Measurements from ENCODE around the gene CACYBP.
A peak's percentile ranks its signal among the peaks of the same experiment; 100 is the strongest.
"Not testable (repeated sequence)": the region's sequence is repeated elsewhere in the genome, so short reads cannot be mapped to it uniquely, and the experiment has no call there.

CACYBP gene

DNA sequence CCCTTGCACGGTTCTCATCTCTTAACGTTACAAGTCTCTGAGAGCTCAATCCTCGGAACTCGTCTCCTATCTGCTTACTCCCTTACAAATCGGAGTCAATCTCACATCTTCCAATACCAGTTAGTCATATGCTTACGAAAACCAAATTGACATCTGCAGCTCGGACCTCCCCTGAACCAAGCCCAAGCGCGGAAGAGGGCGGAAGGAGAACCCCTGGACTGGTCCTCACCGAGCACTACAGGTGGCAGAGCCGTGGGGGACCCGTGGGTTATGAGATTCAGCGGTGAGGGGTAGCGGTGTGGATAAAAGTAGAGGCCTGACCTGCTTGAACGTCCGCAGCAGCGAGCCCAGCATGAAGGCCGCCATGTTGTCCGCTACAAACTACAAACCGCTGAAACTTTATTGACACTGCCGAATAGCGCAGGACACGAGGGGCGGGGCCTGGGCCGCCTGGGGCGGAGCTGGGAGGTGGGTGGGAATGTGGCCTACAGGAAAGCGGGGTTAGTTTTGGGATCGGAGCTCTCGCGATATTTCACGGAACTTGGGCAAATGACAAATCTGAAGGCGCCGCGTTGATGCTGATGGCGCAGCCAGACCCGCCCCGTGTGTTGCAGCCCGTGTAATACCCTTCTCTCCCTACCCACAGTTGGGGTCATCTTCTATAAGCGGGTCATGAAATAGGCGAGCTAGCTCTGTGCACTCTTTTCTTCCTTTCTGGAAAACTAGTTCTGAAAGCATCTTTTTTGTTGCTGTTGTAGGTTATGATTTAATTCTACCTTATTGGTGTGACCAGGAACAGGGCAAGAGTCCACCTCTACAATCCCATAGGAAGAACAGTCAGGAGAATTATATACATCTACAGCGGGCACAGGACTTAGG is 23.5 kb downstream of the CACYBP start, which contains the start of gene MRPS14:
TSS of gene MRPS14 (minus strand) at position 383 of the 879 bp plus-strand sequence. CDS start at position 366, 17 bp downstream.
- peak; percentile 98 for DNase-seq (ENCODE audit: low read depth)
- TF ChIP-seq, protein P1, sequence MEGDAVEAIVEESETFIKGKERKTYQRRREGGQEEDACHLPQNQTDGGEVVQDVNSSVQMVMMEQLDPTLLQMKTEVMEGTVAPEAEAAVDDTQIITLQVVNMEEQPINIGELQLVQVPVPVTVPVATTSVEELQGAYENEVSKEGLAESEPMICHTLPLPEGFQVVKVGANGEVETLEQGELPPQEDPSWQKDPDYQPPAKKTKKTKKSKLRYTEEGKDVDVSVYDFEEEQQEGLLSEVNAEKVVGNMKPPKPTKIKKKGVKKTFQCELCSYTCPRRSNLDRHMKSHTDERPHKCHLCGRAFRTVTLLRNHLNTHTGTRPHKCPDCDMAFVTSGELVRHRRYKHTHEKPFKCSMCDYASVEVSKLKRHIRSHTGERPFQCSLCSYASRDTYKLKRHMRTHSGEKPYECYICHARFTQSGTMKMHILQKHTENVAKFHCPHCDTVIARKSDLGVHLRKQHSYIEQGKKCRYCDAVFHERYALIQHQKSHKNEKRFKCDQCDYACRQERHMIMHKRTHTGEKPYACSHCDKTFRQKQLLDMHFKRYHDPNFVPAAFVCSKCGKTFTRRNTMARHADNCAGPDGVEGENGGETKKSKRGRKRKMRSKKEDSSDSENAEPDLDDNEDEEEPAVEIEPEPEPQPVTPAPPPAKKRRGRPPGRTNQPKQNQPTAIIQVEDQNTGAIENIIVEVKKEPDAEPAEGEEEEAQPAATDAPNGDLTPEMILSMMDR (IDR thresholded peaks at IDR 0.05; ENCODE audit: low read depth, low read length, missing control alignments) = no peak
- peak within 1 kb of the TSS; percentile 79 for H3K4me3 ChIP-seq (ENCODE audit: low read depth, low read length)

DNA sequence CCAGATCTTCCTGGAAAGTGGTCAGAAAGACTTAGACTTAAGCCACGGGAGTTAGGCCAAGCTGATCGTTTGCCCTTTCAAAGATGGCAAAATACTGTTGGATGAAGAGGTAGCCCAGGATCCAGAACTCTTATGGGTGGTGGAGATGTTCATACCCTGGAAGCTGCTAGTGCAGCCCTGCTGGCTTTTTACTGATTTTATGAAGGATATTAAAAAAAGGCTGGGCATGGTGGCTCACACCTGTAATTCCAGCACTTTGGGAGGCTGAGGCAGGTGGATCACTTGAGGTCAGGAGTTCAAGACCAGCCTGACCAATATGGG is 24.1 kb downstream of the CACYBP start:
- peak overlapping the region; percentile 79 for H3K4me3 ChIP-seq (ENCODE audit: low read depth, low read length)
- DNase-seq (ENCODE audit: low read depth) = not testable (repeated sequence)

DNA sequence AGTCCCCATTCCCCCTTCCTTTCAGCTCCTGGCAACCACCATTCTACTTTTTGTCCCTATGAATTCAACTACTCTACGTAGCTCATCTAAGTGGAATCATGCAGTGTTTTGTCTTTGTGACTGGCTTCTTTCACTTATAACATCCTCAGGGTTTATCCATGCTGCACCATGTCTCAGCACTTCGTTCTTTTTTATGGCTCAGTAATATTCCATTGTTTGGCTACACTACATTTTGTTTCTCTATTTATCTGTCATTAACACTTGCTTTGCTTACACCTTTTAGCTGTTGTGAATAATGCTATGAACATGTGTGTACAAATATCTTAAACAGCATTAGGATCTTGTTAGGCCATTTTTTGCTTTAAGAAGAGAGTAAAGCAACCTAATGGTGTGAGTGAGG is 25.0 kb downstream of the CACYBP start:
- H3K4me3 ChIP-seq (ENCODE audit: low read depth, low read length) = no peak overlapping the region
- TF ChIP-seq, protein P1 (IDR thresholded peaks at IDR 0.05; ENCODE audit: low read depth, low read length, missing control alignments) = no peak
- DNase-seq (ENCODE audit: low read depth) = no peak

DNA sequence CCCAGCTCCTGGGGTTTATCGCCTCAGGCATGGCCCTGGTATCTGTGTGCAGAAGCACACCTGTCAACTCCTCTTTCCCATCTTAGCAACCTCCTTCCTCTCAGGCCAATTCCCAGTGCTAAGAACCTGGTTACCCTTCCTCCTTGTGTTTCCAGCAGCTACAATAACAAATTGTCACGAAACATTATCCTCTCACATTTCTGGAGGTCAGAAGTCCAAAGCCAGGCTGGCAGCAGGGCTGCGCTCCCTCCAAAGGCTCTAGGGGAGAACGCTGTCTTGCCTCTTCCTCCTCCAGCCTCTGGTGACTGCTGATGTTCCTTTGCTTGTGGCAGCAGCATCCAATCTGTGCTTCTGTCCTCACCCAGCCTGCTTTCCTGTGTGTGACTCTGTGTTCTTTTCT is 34.2 kb downstream of the CACYBP start:
- H3K4me3 ChIP-seq (ENCODE audit: low read depth, low read length) = no peak overlapping the region
- TF ChIP-seq, protein P1 (IDR thresholded peaks at IDR 0.05; ENCODE audit: low read depth, low read length, missing control alignments) = no peak
- no peak for DNase-seq (ENCODE audit: low read depth)

DNA sequence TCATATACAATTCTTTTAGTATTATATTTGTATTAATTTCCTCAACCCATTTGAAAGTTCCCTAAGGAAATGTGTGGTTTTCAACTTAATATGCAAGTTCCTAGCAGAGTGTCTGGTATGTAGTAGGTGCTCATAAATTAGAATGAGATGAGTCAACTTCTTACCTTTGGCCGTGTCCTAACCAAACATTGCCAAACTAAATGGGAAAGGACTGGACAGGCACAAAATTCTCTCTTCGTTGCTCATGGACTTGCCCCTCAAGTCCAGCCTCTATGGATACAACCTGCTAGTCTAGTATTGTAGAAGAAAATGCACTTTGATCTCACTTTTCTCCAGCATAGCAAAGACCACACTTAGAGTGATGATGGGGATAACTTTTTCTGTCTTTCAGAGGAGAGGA is 35.0 kb downstream of the CACYBP start:
- TF ChIP-seq, protein P1 (IDR thresholded peaks at IDR 0.05; ENCODE audit: low read depth, low read length, missing control alignments) = no peak
- H3K4me3 ChIP-seq (ENCODE audit: low read depth, low read length) = no peak overlapping the region
- no peak for DNase-seq (ENCODE audit: low read depth)

DNA sequence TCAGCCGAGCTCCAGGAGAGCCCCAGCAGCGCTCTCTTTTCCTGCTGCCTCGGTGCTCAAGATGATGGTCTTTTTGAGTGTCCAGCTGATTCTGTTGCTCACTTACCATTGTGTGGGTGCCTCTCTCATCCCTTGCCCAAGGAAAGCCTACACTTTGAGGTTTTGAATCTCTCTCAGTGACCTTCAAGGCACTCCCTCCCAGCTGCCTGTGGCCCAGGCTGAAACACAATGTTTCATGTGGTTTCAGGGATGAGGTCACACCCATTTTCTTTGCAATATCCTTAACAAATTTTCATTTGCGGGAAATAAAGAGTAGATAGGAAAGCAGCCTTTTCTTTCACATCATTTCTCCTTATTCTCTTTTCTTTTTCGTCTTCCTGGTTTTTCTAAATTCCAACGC is 36.1 kb downstream of the CACYBP start:
- TF ChIP-seq, protein P1 (IDR thresholded peaks at IDR 0.05; ENCODE audit: low read depth, low read length, missing control alignments) = no peak
- H3K4me3 ChIP-seq (ENCODE audit: low read depth, low read length) = no peak overlapping the region
- DNase-seq (ENCODE audit: low read depth) = no peak

DNA sequence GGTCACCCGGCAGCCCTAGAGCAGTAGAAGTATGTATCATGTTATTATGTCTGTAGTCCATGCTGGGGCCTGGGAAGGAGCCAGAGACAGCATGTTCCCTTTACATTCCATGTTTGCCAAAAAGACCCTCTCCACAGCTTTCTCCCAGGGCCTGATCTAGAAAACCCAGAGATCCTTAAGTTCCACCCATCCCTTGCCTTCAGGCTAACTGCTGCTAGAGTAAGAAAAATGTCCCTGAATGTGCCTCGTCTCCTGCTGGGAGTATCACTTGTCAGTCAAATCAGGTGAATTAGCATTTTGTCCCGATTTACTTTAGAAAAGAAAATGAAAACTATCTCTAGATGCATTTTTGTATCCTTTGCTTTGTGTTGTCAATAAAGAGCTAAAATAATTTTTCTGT is 36.7 kb downstream of the CACYBP start:
- no peak overlapping the region for H3K4me3 ChIP-seq (ENCODE audit: low read depth, low read length)
- TF ChIP-seq, protein P1 (IDR thresholded peaks at IDR 0.05; ENCODE audit: low read depth, low read length, missing control alignments) = no peak

More for the DNA sequence above, 36.7 kb downstream of the CACYBP start:
- DNase-seq (ENCODE audit: low read depth) = no peak
